ENCODE measurements around the gene TSPAN18.

- TF ChIP-seq, protein P1, sequence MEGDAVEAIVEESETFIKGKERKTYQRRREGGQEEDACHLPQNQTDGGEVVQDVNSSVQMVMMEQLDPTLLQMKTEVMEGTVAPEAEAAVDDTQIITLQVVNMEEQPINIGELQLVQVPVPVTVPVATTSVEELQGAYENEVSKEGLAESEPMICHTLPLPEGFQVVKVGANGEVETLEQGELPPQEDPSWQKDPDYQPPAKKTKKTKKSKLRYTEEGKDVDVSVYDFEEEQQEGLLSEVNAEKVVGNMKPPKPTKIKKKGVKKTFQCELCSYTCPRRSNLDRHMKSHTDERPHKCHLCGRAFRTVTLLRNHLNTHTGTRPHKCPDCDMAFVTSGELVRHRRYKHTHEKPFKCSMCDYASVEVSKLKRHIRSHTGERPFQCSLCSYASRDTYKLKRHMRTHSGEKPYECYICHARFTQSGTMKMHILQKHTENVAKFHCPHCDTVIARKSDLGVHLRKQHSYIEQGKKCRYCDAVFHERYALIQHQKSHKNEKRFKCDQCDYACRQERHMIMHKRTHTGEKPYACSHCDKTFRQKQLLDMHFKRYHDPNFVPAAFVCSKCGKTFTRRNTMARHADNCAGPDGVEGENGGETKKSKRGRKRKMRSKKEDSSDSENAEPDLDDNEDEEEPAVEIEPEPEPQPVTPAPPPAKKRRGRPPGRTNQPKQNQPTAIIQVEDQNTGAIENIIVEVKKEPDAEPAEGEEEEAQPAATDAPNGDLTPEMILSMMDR (conservative IDR thresholded peaks at IDR 0.05; ENCODE audit: low read length) = no peak
- TF ChIP-seq EZH2phosphoT487 (IDR thresholded peaks at IDR 0.05; ENCODE audit: borderline replicate concordance, low read depth, low read length) = no peak
Observed at GRCh38 chr11:44934735-44935250, 208.0 kb downstream of the TSPAN18 start.
